ENCODE results near the gene JADE1. TPM values are rescaled to one million over a fixed set of nuclear protein-coding genes. Genes with fewer than 3 reads are reported as not detected.

JADE1 gene
- total RNA-seq, 2 experiments from 2014 or later, result 25.4 to 28.3 TPM

- no peak overlapping the region for H3K4me3 Mint-ChIP-seq
- intact Hi-C loops (cut with micrococcal nuclease), result loop anchor here (1.0 to 5.0 kb wide), 8 partner anchors 36 to 672 kb away; partner anchors contain the start of genes PGRMC2 and SCLT1
- H3K27ac Mint-ChIP-seq, result peak overlapping the region; percentile 83
Measured at GRCh38 chr4:128863312-128864075, 54.0 kb downstream of the JADE1 start.

GRCh38 chr4:128865132-128865531 lies 55.6 kb downstream of the JADE1 start:
- H3K4me3 Mint-ChIP-seq, result no peak overlapping the region
- ChIA-PET POLR2A (no interaction called here), CTCF (no interaction called here)
- intact Hi-C loops (cut with micrococcal nuclease), result no loop called here
- no peak for DNase-seq
- peaks cover 50% of the 10 kb centered on the region for H3K36me3 Mint-ChIP-seq
- peaks cover 42% of the 10 kb centered on the region for H3K4me1 Mint-ChIP-seq (ENCODE audit: low read depth)
- H3K27me3 Mint-ChIP-seq, result no peaks in the 10 kb centered on the region
- H3K9me3 Mint-ChIP-seq, result no peaks in the 10 kb centered on the region
- H3K27ac Mint-ChIP-seq, result no peak overlapping the region

More at GRCh38 chr4:128863312-128864075, 54.0 kb downstream of the JADE1 start:
- H3K9me3 Mint-ChIP-seq, result no peaks in the 10 kb centered on the region
- POLR2A ChIA-PET, result interaction anchor here (1.6 to 2.4 kb wide), 2 partner anchors 51 to 54 kb away, joined by 5 to 10 read pairs; partner anchors contain the start of gene JADE1
- CTCF ChIA-PET, result interaction anchor here (0.5 to 2.5 kb wide), 15 partner anchors 9 to 672 kb away, joined by 3 to 11 read pairs (median 4); no protein-coding TSS in a partner anchor
- peaks cover 46% of the 10 kb centered on the region for H3K4me1 Mint-ChIP-seq (ENCODE audit: low read depth)
- DNase-seq, result peak; percentile 69
- peaks cover 52% of the 10 kb centered on the region for H3K36me3 Mint-ChIP-seq
- H3K27me3 Mint-ChIP-seq, result no peaks in the 10 kb centered on the region

- Mint-ChIP-seq H3K36me3 (peaks cover 54% of the 10 kb centered on the region), H3K4me3 (no peak overlapping the region), H3K27ac (no peak overlapping the region), H3K4me1 (ENCODE audit: low read depth) (peaks cover 32% of the 10 kb centered on the region), H3K9me3 (no peaks in the 10 kb centered on the region), H3K27me3 (no peaks in the 10 kb centered on the region)
- intact Hi-C loops (cut with micrococcal nuclease), result no loop called here
- ChIA-PET POLR2A (no interaction called here), CTCF (no interaction called here)
- no peak for DNase-seq
Measured at GRCh38 chr4:128866269-128866668, 56.8 kb downstream of the JADE1 start.

- H3K9me3 Mint-ChIP-seq, result no peaks in the 10 kb centered on the region
- H3K27ac Mint-ChIP-seq, result no peak overlapping the region
- peaks cover 29% of the 10 kb centered on the region for H3K4me1 Mint-ChIP-seq (ENCODE audit: low read depth)
- no peak for DNase-seq
- CTCF ChIA-PET, result interaction anchor here (0.6 kb wide), 1 partner anchor 657 kb away, joined by 3 read pairs; no protein-coding TSS in a partner anchor
- POLR2A ChIA-PET, result no interaction called here
- peaks cover 55% of the 10 kb centered on the region for H3K36me3 Mint-ChIP-seq
- H3K27me3 Mint-ChIP-seq, result no peaks in the 10 kb centered on the region
- intact Hi-C loops (cut with micrococcal nuclease), result no loop called here
- H3K4me3 Mint-ChIP-seq, result no peak overlapping the region
Measured at GRCh38 chr4:128866691-128867090, 57.2 kb downstream of the JADE1 start.

- CTCF ChIA-PET, result interaction anchor here (0.7 to 0.8 kb wide), 2 partner anchors 31 to 86 kb away, joined by 3 read pairs; no protein-coding TSS in a partner anchor
- H3K4me3 Mint-ChIP-seq, result no peak overlapping the region
- H3K4me1 Mint-ChIP-seq (ENCODE audit: low read depth), result peaks cover 9% of the 10 kb centered on the region
- intact Hi-C loops (cut with micrococcal nuclease), result no loop called here
- no peaks in the 10 kb centered on the region for H3K9me3 Mint-ChIP-seq
- peak overlapping the region; percentile 18 for H3K27ac Mint-ChIP-seq
- no peaks in the 10 kb centered on the region for H3K27me3 Mint-ChIP-seq
- H3K36me3 Mint-ChIP-seq, result peaks cover 58% of the 10 kb centered on the region
- POLR2A ChIA-PET, result interaction anchor here (1.2 to 1.8 kb wide), 2 partner anchors 10 to 14 kb away, joined by 3 to 7 read pairs; no protein-coding TSS in a partner anchor
- DNase-seq, result no peak
Measured at GRCh38 chr4:128868758-128869157, 59.3 kb downstream of the JADE1 start.

- Mint-ChIP-seq H3K36me3 (peaks cover 60% of the 10 kb centered on the region), H3K4me1 (ENCODE audit: low read depth) (peaks cover 9% of the 10 kb centered on the region), H3K4me3 (no peak overlapping the region), H3K27ac (peak overlapping the region; percentile 38), H3K9me3 (no peaks in the 10 kb centered on the region), H3K27me3 (no peaks in the 10 kb centered on the region)
- DNase-seq, result no peak
- CTCF ChIA-PET, result no interaction called here
- POLR2A ChIA-PET, result interaction anchor here (1.8 kb wide), 1 partner anchor 15 kb away, joined by 7 read pairs; no protein-coding TSS in a partner anchor
- intact Hi-C loops (cut with micrococcal nuclease), result no loop called here
Measured at GRCh38 chr4:128869776-128870509, 60.4 kb downstream of the JADE1 start.

- Mint-ChIP-seq H3K9me3 (no peaks in the 10 kb centered on the region), H3K27ac (no peak overlapping the region), H3K4me1 (ENCODE audit: low read depth) (peaks cover 9% of the 10 kb centered on the region), H3K4me3 (no peak overlapping the region), H3K27me3 (no peaks in the 10 kb centered on the region), H3K36me3 (peaks cover 56% of the 10 kb centered on the region)
- DNase-seq, result no peak
- POLR2A ChIA-PET, result no interaction called here
- intact Hi-C loops (cut with micrococcal nuclease), result no loop called here
- CTCF ChIA-PET, result no interaction called here
Measured at GRCh38 chr4:128871948-128872347, 62.4 kb downstream of the JADE1 start.

- Mint-ChIP-seq H3K9me3 (no peaks in the 10 kb centered on the region), H3K4me3 (no peak overlapping the region), H3K27ac (no peak overlapping the region), H3K36me3 (peaks cover 27% of the 10 kb centered on the region), H3K4me1 (ENCODE audit: low read depth) (no peaks in the 10 kb centered on the region), H3K27me3 (no peaks in the 10 kb centered on the region)
- ChIA-PET CTCF (interaction anchor here (1.8 kb wide), 1 partner anchor 14 kb away, joined by 5 read pairs; no protein-coding TSS in a partner anchor), POLR2A (no interaction called here)
- intact Hi-C loops (cut with micrococcal nuclease), result no loop called here
- DNase-seq, result no peak
Measured at GRCh38 chr4:128876200-128876599, 66.7 kb downstream of the JADE1 start.

GRCh38 chr4:128877934-128878333 lies 68.4 kb downstream of the JADE1 start:
- POLR2A ChIA-PET, result no interaction called here
- intact Hi-C loops (cut with micrococcal nuclease), result no loop called here
- no peak overlapping the region for H3K4me3 Mint-ChIP-seq
- CTCF ChIA-PET, result no interaction called here
- H3K27me3 Mint-ChIP-seq, result no peaks in the 10 kb centered on the region
- H3K9me3 Mint-ChIP-seq, result no peaks in the 10 kb centered on the region
- no peak for DNase-seq
- H3K36me3 Mint-ChIP-seq, result peaks cover 16% of the 10 kb centered on the region
- no peak overlapping the region for H3K27ac Mint-ChIP-seq
- H3K4me1 Mint-ChIP-seq (ENCODE audit: low read depth), result no peaks in the 10 kb centered on the region

- Mint-ChIP-seq H3K27ac (no peak overlapping the region), H3K4me1 (ENCODE audit: low read depth) (no peaks in the 10 kb centered on the region), H3K27me3 (no peaks in the 10 kb centered on the region), H3K36me3 (peaks cover 11% of the 10 kb centered on the region), H3K4me3 (no peak overlapping the region), H3K9me3 (no peaks in the 10 kb centered on the region)
- intact Hi-C loops (cut with micrococcal nuclease), result no loop called here
- DNase-seq, result no peak
- ChIA-PET POLR2A (interaction anchor here (1.0 kb wide), 1 partner anchor 10 kb away, joined by 3 read pairs; no protein-coding TSS in a partner anchor), CTCF (no interaction called here)
Measured at GRCh38 chr4:128879283-128879682, 69.8 kb downstream of the JADE1 start.

GRCh38 chr4:128879971-128880370 lies 70.5 kb downstream of the JADE1 start:
- POLR2A ChIA-PET, result no interaction called here
- H3K4me1 Mint-ChIP-seq (ENCODE audit: low read depth), result no peaks in the 10 kb centered on the region
- H3K27ac Mint-ChIP-seq, result no peak overlapping the region
- H3K9me3 Mint-ChIP-seq, result no peaks in the 10 kb centered on the region
- no peak for DNase-seq
- intact Hi-C loops (cut with micrococcal nuclease), result no loop called here
- H3K36me3 Mint-ChIP-seq, result peaks cover 8% of the 10 kb centered on the region
- H3K4me3 Mint-ChIP-seq, result no peak overlapping the region
- H3K27me3 Mint-ChIP-seq, result no peaks in the 10 kb centered on the region
- CTCF ChIA-PET, result no interaction called here

GRCh38 chr4:128880662-128881061 lies 71.2 kb downstream of the JADE1 start:
- no peak overlapping the region for H3K27ac Mint-ChIP-seq
- peaks cover 6% of the 10 kb centered on the region for H3K36me3 Mint-ChIP-seq
- DNase-seq, result no peak
- intact Hi-C loops (cut with micrococcal nuclease), result no loop called here
- H3K9me3 Mint-ChIP-seq, result no peaks in the 10 kb centered on the region
- no peaks in the 10 kb centered on the region for H3K4me1 Mint-ChIP-seq (ENCODE audit: low read depth)
- no peak overlapping the region for H3K4me3 Mint-ChIP-seq
- ChIA-PET POLR2A (no interaction called here), CTCF (no interaction called here)
- H3K27me3 Mint-ChIP-seq, result no peaks in the 10 kb centered on the region
